Caco-2 (cell line): ENCODE data around the gene DRP2. TPM values are rescaled to one million over a fixed set of nuclear protein-coding genes. Genes with fewer than 3 reads are reported as not detected.

Experiments used
- BruUV-seq: library from RNA; stranded (reverse); fragments of 400-500 nt; replicated peaks from 2 replicates; lab custom pipeline; 2021; lab: Mats Ljungman, UMichigan
- CTCF ChIA-PET: fragments of 300-600 bp; sonication (Branson Sonifier 250); formaldehyde crosslinking; loops from one replicate; lab custom pipeline; 2022; ENCODE audit warnings: antibody characterized with exemption; lab: Charles Lee
- POLR2A ChIA-PET: fragments of 300-600 bp; sonication (Branson Sonifier 250); formaldehyde crosslinking; loops from one replicate; lab custom pipeline; 2022; ENCODE audit warnings: antibody characterized with exemption; lab: Charles Lee
- DNase-seq, 2 experiments: peaks; one replicate each; pipeline versions ENCODE4 v3.0.0 to v3.0.0-alpha.2; 2020 to 2022
- H3K27me3 ChIP-seq: replicated peaks from 2 replicates; pipeline ENCODE4 v1.6.0; 2011; ENCODE audit warnings: low read length; ENCODE audit not compliant: control insufficient read depth, insufficient read depth
- H3K36me3 ChIP-seq: 2 replicates; pipeline ENCODE4 v1.5.1; 2011; ENCODE audit warnings: low read length; ENCODE audit not compliant: control insufficient read depth, insufficient read depth
- H3K4me1 ChIP-seq: fragments of 250-450 bp; sonication (Bioruptor Pico); 2 replicates; pipeline ENCODE4 v1.5.1; 2020; ENCODE audit warnings: mild to moderate bottlenecking
- H3K4me3 ChIP-seq: 2 replicates; pipeline ENCODE4 v1.5.1; 2011; ENCODE audit warnings: low read depth, mild to moderate bottlenecking, control low read depth, low read length
- H3K9me3 ChIP-seq: fragments of 250-450 bp; sonication (Bioruptor Pico); 2 replicates; pipeline ENCODE4 v1.5.1; 2020; ENCODE audit warnings: mild to moderate bottlenecking, moderate library complexity
- H3K27ac Mint-ChIP-seq: one replicate; pipeline ENCODE4 v1.8.0; 2022; ENCODE audit warnings: mixed read lengths; ENCODE audit not compliant: unreplicated experiment
- H3K27me3 Mint-ChIP-seq: one replicate; pipeline ENCODE4 v1.8.0; 2022; ENCODE audit warnings: mixed read lengths; ENCODE audit not compliant: insufficient read depth, unreplicated experiment
- H3K36me3 Mint-ChIP-seq: one replicate; pipeline ENCODE4 v1.8.0; 2022; ENCODE audit warnings: mild to moderate bottlenecking, mixed read lengths; ENCODE audit not compliant: insufficient read depth, unreplicated experiment
- H3K4me1 Mint-ChIP-seq: one replicate; pipeline ENCODE4 v1.8.0; 2022; ENCODE audit warnings: low read depth, mixed read lengths; ENCODE audit not compliant: unreplicated experiment
- H3K4me3 Mint-ChIP-seq: one replicate; pipeline ENCODE4 v1.8.0; 2022; ENCODE audit warnings: mild to moderate bottlenecking, moderate library complexity, mixed read lengths; ENCODE audit not compliant: unreplicated experiment
- H3K9me3 Mint-ChIP-seq: one replicate; pipeline ENCODE4 v1.8.0; 2022; ENCODE audit warnings: mixed read lengths; ENCODE audit not compliant: unreplicated experiment
- CTCF ChIP-seq, 2 experiments: fragments of 200-600 bp in 1 of 2; IDR thresholded peaks; 1 replicate in 1 of 2; 2 replicates in 1 of 2; pipeline versions ENCODE4 v1.5.1 to v1.8.0; 2011 to 2022; ENCODE audit warnings: antibody characterized with exemption in 1 of 2, control low read depth in 1 of 2, inconsistent platforms in 1 of 2, low read depth in 1 of 2, low read length in 1 of 2, mild to moderate bottlenecking in 1 of 2, moderate library complexity in 1 of 2; ENCODE audit not compliant: insufficient read depth in 1 of 2, severe bottlenecking in 1 of 2, unreplicated experiment in 1 of 2
- intact Hi-C: fragments of 100-400 bp; cut with micrococcal nuclease; formaldehyde crosslinking; loops from one replicate; pipeline ENCODE4 v1.10.0; 2022; ENCODE audit not compliant: unreplicated experiment
- total RNA-seq: library from RNA; stranded (reverse); gene quantifications from 2 replicates; pipeline ENCODE4 v1.2.3, GENCODE V29; 2022

Gene DRP2
- total RNA-seq, 1 experiment from 2014 or later = 0.09 TPM

- no peak for DNase-seq
- ChIA-PET POLR2A (no interaction called here), CTCF (no interaction called here)
- no peaks in the 10 kb centered on the region for H3K27me3 Mint-ChIP-seq
- no peak overlapping the region for H3K4me3 ChIP-seq
- TF ChIP-seq CTCF (IDR thresholded peaks at IDR 0.05; ENCODE audit: insufficient read depth in 1 of 2, low read depth in 1 of 2, low read length in 1 of 2, severe bottlenecking in 1 of 2, unreplicated experiment in 1 of 2) = no peak
- H3K4me1 ChIP-seq = no peaks in the 10 kb centered on the region
- H3K27ac Mint-ChIP-seq = no peak overlapping the region
- H3K36me3 ChIP-seq = no peaks in the 10 kb centered on the region
- intact Hi-C loops = no loop called here
- no peaks in the 10 kb centered on the region for H3K36me3 Mint-ChIP-seq
- no TSS peak for BruUV-seq
- H3K9me3 ChIP-seq = no peaks in the 10 kb centered on the region
- no peaks in the 10 kb centered on the region for H3K27me3 ChIP-seq
- H3K9me3 Mint-ChIP-seq = no peaks in the 10 kb centered on the region
- H3K4me1 Mint-ChIP-seq = no peaks in the 10 kb centered on the region
- no peak overlapping the region for H3K4me3 Mint-ChIP-seq
These were observed 44.2 kb downstream of the DRP2 start for GRCh38 chrX:101263766-101264165.

- H3K36me3 ChIP-seq = no peaks in the 10 kb centered on the region
- H3K4me3 ChIP-seq = no peak overlapping the region
- no peaks in the 10 kb centered on the region for H3K4me1 Mint-ChIP-seq
- intact Hi-C loops = no loop called here
- no TSS peak for BruUV-seq
- no peak overlapping the region for H3K4me3 Mint-ChIP-seq
- no peaks in the 10 kb centered on the region for H3K27me3 Mint-ChIP-seq
- H3K27me3 ChIP-seq = no peaks in the 10 kb centered on the region
- H3K9me3 Mint-ChIP-seq = no peaks in the 10 kb centered on the region
- TF ChIP-seq CTCF (IDR thresholded peaks at IDR 0.05; ENCODE audit: insufficient read depth in 1 of 2, low read depth in 1 of 2, low read length in 1 of 2, severe bottlenecking in 1 of 2, unreplicated experiment in 1 of 2) = no peak
- no peaks in the 10 kb centered on the region for H3K4me1 ChIP-seq
- ChIA-PET CTCF (no interaction called here), POLR2A (no interaction called here)
- H3K27ac Mint-ChIP-seq = no peak overlapping the region
- no peaks in the 10 kb centered on the region for H3K9me3 ChIP-seq
- no peak for DNase-seq
- H3K36me3 Mint-ChIP-seq = no peaks in the 10 kb centered on the region
These were observed 46.4 kb downstream of the DRP2 start for GRCh38 chrX:101265869-101266428.

DNA sequence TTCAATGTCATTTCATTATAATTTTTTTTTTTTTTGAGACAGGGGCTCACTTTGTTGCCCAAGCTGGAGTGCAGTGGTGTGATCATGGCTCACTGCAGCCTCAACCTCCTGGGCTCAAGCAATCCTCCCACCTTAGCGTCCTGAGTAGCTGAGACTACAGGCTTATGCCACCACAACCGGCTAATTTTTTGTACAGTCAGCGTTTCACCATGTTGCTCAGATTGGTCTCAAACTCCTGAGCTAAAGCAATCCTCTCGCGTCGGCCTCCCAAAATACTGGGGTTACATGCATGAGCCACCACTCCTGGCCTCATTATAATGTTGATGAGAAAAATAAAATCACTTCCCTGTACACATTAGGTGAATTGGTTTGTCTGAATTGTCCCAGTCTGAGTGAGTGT, 54.6 kb downstream of the DRP2 start:
- BruUV-seq = no TSS peak
- POLR2A ChIA-PET = no interaction called here

More for the DNA sequence above, 54.6 kb downstream of the DRP2 start:
- no peak for DNase-seq
- CTCF ChIA-PET = no interaction called here
- Mint-ChIP-seq H3K4me3 (no peak overlapping the region), H3K9me3 (no peaks in the 10 kb centered on the region), H3K27me3 (peaks cover 3% of the 10 kb centered on the region), H3K27ac (no peak overlapping the region), H3K36me3 (no peaks in the 10 kb centered on the region), H3K4me1 (no peaks in the 10 kb centered on the region)
- no peak for TF ChIP-seq CTCF (IDR thresholded peaks at IDR 0.05; ENCODE audit: insufficient read depth in 1 of 2, low read depth in 1 of 2, low read length in 1 of 2, severe bottlenecking in 1 of 2, unreplicated experiment in 1 of 2)
- intact Hi-C loops = no loop called here
- no peak overlapping the region for H3K4me3 ChIP-seq
- H3K36me3 ChIP-seq = no peaks in the 10 kb centered on the region
- H3K27me3 ChIP-seq = no peaks in the 10 kb centered on the region
- no peaks in the 10 kb centered on the region for H3K9me3 ChIP-seq
- no peaks in the 10 kb centered on the region for H3K4me1 ChIP-seq
